Adipocyte (in vitro differentiated cells): ENCODE measurements around the gene ZFYVE28.

Experiments used
- DNase-seq: peaks from one replicate; pipeline ENCODE4 v3.0.0-alpha.2; 2015; ENCODE audit warnings: low read depth
- H3K27me3 ChIP-seq: replicated peaks from 2 replicates; pipeline ENCODE4 v1.7.0; 2013; ENCODE audit warnings: mild to moderate bottlenecking, low read length, moderate library complexity; ENCODE audit not compliant: control insufficient read depth, insufficient read depth
- H3K36me3 ChIP-seq: 2 replicates; pipeline ENCODE4 v1.7.0; 2013; ENCODE audit warnings: low read length, mild to moderate bottlenecking, moderate library complexity; ENCODE audit not compliant: control insufficient read depth, insufficient read depth, severe bottlenecking
- H3K4me1 ChIP-seq: 2 replicates; pipeline ENCODE4 v1.7.0; 2013; ENCODE audit warnings: mild to moderate bottlenecking, low read length, moderate library complexity; ENCODE audit not compliant: control insufficient read depth, insufficient read depth
- H3K4me3 ChIP-seq: 2 replicates; pipeline ENCODE4 v1.7.0; 2013; ENCODE audit warnings: mild to moderate bottlenecking, low read length, moderate library complexity
- H3K9ac ChIP-seq: 2 replicates; pipeline ENCODE4 v1.7.0; 2013; ENCODE audit warnings: mild to moderate bottlenecking, low read length, moderate library complexity
- H3K9me3 ChIP-seq: 2 replicates; pipeline ENCODE4 v1.7.0; 2013; ENCODE audit warnings: mild to moderate bottlenecking, low read length, moderate library complexity; ENCODE audit not compliant: control insufficient read depth

The ZFYVE28 gene

DNA sequence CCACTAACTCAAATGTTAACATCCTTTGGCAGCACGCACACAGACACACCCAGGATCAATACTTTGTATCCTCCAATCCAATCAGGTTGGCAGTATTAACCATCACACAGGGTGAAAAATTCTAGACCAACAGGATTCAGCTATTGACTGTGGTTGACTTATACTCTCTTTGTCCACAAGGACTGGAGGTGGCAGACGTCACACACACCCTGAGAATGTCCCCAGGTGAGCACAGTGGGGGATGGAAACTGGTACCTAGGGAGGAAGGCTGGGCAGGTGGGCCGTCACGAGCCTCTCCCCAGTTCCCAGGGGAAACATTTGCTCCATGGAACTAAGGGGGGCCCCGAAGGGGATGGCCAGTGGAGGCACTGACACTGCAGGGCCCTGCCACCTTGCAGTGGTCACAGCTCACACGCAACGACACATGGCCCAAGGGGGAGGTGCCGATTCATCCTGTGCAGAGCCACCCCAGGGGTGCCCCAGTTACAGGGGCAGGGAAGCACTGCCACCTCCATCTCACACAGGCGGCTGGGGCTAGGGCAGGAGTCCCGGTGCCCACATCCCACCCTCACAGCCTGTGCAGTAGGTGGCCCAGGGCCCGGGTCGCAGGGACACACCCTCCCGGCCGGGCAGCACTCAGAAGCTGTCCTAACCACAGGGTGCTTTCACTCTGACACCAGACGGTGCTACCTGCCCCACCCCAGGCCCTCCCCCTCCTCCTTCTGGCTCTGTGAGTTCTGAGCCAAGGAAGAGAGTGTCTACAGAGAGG, 17.4 kb downstream of the ZFYVE28 start:
- peaks cover 9% of the 10 kb centered on the region for H3K27me3 ChIP-seq
- no peak overlapping the region for H3K4me3 ChIP-seq
- no peak overlapping the region for H3K9ac ChIP-seq
- no peaks in the 10 kb centered on the region for H3K36me3 ChIP-seq
- DNase-seq, result no peak
- H3K9me3 ChIP-seq, result no peaks in the 10 kb centered on the region
- H3K4me1 ChIP-seq, result peaks cover 9% of the 10 kb centered on the region

DNA sequence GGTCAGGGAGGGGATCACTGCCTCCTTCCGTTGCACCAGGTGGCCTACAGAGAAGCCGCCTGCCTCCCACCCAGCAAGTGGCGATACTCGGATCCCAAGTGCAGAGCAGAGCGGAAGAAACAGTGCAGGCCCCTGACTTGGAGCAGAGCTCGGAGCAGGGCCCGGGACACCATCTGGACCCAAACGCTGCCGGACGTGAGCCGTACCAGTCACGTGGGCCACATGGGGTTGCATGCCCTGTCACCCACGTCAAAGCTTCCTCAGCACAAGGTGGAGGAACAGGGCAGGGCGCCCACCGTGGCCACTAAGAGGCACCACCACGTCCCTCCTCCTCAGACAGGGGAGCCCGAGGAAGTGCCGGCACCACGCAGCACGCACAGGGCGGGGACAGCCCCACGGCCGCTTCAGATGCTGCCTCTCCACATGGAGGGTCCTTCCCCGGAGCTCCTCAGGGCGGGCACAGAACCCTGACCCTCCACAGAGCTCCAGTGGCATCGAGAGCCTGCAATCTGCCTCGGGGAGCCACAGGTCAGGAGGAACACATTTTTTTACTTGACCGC, 18.7 kb downstream of the ZFYVE28 start:
- DNase-seq, result no peak
- Histone ChIP-seq H3K4me1 (peaks cover 9% of the 10 kb centered on the region), H3K36me3 (no peaks in the 10 kb centered on the region), H3K27me3 (peaks cover 6% of the 10 kb centered on the region), H3K9ac (no peak overlapping the region), H3K4me3 (no peak overlapping the region), H3K9me3 (no peaks in the 10 kb centered on the region)

DNA sequence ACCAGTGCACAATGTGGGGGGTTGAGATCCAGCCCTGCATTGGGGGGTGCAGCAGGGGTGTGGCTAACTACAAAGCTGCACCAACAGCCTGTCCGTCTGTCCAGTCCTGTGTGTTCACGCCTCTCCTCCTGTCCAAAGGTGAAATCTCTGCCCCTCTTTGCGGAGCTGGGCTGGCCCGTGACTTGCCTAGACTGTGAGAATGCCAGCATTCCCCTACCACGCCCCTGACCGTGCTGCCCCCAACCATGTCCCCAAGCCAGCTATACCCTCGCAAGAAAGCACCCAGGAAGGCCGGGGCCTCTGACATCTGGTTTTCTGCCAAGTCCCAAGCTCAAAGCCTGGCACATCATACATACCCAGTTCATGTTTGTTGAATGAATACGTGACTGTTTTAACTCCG, 19.2 kb downstream of the ZFYVE28 start:
- DNase-seq, result no peak
- no peak overlapping the region for H3K4me3 ChIP-seq
- H3K36me3 ChIP-seq, result no peaks in the 10 kb centered on the region

DNA sequence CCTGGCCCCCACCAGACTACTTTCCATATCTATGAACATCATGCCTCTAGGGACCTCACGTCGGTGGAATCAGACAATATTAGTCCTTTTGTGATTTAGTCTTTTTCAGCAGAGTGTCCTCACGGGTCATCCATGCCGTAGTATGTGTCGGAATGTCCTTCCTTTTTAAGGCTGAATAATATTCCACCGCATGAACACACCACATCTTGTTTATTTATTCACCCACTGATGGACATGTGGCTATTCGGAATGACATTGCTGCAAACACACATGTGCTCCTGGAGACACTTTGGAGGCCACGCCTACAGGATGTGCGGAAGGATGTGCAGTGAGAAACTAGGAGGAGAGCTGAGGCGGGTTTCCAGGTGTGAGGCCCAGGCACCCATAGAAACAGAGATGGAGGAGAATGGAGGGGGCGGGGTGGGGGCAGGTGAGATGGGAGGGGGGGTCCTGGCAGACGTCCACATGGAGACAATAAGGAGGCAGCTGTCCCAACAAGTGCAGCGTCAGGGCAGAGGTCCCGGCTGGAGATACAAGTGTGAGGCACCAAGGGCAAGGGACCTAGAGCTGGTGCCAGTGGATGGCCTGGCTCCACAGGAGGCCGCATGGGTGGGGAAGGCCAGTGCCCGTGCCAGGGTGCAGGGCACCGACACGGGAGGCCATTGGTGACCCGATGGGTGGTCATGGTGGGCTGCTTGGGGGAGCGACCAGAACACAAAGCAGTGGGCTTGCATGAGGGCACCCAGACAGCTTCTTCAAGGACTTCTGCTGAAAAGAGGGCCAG, 20.7 kb downstream of the ZFYVE28 start:
- Histone ChIP-seq H3K9me3 (no peaks in the 10 kb centered on the region), H3K27me3 (peaks cover 10% of the 10 kb centered on the region)

More for the DNA sequence above, 19.2 kb downstream of the ZFYVE28 start:
- Histone ChIP-seq H3K27me3 (peaks cover 8% of the 10 kb centered on the region), H3K4me1 (peaks cover 9% of the 10 kb centered on the region), H3K9me3 (no peaks in the 10 kb centered on the region), H3K9ac (no peak overlapping the region)

DNA sequence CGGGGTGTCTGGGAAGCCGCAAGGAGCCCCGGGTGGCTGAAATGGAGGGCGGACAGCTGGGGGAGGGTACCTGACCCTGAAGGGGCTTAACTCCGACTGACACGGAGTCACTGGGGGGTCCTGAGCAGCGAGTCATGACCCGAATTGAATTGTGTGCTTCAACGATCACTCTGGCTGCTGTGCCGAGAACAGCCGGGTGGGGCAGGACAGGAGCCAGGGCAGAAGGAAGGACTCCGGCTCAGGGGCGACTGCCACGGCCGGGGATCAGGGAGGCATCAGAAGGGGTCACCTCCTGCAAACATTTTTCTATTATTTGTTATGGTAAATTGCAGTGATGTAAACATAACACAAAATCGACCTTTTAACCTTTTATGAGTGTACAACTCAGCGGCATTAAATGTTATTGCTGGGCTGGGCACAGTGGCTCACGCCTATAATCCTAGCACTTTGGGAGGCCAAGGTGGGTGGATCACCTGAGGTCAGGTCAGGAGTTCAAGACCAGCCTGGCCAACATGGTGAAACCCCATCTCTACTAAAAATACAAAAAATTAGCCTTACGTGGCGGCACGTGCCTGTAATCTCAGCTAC, 21.6 kb downstream of the ZFYVE28 start:
- H3K9ac ChIP-seq, result no peak overlapping the region

More for the DNA sequence above, 20.7 kb downstream of the ZFYVE28 start:
- Histone ChIP-seq H3K4me3 (no peak overlapping the region), H3K9ac (no peak overlapping the region), H3K4me1 (peaks cover 9% of the 10 kb centered on the region), H3K36me3 (no peaks in the 10 kb centered on the region)
- no peak for DNase-seq

DNA sequence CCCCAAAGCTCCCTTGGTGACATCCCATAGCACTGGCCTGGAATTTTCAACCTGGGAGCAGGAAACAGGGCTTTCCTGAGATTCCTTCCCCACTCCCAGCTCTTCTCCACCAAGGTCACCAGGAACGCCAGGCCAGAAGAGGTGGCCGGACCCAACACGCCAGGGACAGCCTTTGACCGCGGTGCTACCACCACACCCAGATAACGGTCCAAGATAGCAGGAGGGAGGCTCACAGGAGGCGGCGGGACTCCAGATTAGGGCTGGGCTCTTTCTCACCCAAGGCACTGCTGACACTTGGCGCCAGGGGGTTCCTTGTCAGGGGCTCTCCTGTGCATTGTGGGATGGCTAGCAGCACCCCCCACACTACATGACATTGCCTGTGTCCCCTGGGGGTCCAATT, 22.9 kb downstream of the ZFYVE28 start:
- Histone ChIP-seq H3K9me3 (no peaks in the 10 kb centered on the region), H3K4me3 (no peak overlapping the region), H3K9ac (no peak overlapping the region), H3K27me3 (peaks cover 10% of the 10 kb centered on the region), H3K36me3 (no peaks in the 10 kb centered on the region), H3K4me1 (no peaks in the 10 kb centered on the region)
- DNase-seq, result no peak

More for the DNA sequence above, 21.6 kb downstream of the ZFYVE28 start:
- Histone ChIP-seq H3K27me3 (peaks cover 9% of the 10 kb centered on the region), H3K4me1 (peaks cover 4% of the 10 kb centered on the region), H3K36me3 (no peaks in the 10 kb centered on the region), H3K9me3 (no peaks in the 10 kb centered on the region), H3K4me3 (no peak overlapping the region)
- DNase-seq, result no peak

DNA sequence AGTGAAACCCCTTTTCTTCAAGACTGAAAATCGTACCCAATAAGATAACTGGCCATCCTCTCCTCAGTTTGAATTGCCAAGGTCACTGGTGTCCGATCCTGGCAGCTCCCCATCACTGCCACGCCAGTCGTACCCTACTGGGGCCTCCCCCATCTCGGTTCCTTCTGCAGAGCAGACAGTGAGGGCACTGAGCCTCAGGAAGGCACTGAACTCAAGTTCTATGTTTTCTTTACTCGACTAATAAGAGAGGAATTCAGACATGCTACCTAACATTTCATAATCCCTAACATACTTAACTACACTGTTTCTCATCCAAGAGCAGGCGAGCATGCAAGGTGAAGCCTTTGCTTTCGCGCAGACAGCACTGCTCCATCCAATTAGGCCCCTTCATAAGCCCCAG, 23.4 kb downstream of the ZFYVE28 start:
- no peaks in the 10 kb centered on the region for H3K9me3 ChIP-seq
- H3K4me1 ChIP-seq, result no peaks in the 10 kb centered on the region
- DNase-seq, result peak; percentile 69
- no peaks in the 10 kb centered on the region for H3K36me3 ChIP-seq
- no peak overlapping the region for H3K9ac ChIP-seq
- peaks cover 10% of the 10 kb centered on the region for H3K27me3 ChIP-seq
- H3K4me3 ChIP-seq, result no peak overlapping the region

DNA sequence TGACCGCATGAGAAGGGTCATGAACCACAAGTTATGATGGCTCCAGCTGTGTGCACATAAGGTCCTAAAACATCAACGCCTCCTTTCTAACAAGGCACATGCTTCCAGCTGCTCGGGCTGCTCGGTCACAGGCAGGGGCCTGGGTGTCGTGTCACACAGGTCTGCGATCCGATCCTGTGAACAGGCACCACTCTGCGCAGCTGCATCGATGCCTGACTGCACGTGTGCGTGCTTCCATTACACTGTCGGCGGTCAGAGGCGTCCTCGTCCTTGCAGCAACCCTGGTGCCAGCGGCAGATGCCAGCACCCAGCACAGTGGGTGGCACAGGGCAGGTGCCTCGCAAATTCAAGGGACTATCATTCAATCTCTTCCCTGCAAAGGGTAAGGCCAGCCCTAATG, 23.9 kb downstream of the ZFYVE28 start:
- H3K4me3 ChIP-seq, result no peak overlapping the region
- no peak overlapping the region for H3K9ac ChIP-seq
- peaks cover 10% of the 10 kb centered on the region for H3K27me3 ChIP-seq
- DNase-seq, result no peak
- H3K36me3 ChIP-seq, result no peaks in the 10 kb centered on the region
- no peaks in the 10 kb centered on the region for H3K4me1 ChIP-seq
- H3K9me3 ChIP-seq, result no peaks in the 10 kb centered on the region

DNA sequence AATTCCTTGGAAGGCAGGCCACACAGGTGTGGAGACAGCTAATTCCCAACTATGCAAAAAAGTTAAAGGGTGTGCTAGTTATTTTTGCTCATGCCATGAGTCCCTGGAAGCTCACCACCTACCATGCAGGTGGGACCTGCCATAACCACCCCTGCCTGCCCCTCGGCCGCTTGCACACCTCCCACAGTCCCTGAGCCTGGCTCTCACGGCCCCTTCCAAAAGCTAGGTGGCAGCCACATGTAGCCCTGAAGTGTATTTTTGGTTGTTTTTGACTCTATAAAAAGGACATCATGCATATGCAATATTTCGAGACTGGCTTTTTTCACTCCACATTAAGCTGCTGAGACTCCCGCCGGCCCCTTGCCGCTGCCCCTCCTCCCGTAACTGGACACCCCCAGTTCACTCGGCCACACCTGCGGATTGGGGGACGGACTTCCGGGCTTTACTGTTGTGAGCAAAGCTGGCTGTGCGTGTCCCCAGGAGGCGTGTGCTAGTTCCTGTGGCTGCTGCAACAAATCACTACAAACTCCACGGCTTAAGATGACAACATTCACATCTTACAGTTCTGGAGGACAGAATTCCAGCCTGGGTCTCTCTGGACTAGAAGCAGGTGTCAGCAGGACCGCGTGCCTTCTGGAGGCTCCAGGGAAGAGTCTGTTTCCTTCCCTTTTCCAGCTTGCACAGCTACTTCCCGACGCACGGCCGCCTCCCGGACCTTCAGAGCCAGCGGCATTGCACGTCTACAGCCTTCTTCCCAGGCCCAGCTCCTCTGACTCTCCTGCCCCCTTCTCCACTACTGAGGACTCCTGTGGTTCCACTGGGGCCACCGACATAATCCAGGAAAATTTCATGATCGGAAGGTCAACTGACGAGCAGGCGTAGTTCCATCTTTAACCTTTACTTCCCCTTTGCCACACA, 24.8 kb downstream of the ZFYVE28 start:
- no peaks in the 10 kb centered on the region for H3K4me1 ChIP-seq
- H3K36me3 ChIP-seq, result no peaks in the 10 kb centered on the region
- H3K9ac ChIP-seq, result no peak overlapping the region
- H3K4me3 ChIP-seq, result peak overlapping the region; percentile 54
- peaks cover 14% of the 10 kb centered on the region for H3K27me3 ChIP-seq
- H3K9me3 ChIP-seq, result no peaks in the 10 kb centered on the region
- DNase-seq, result no peak

DNA sequence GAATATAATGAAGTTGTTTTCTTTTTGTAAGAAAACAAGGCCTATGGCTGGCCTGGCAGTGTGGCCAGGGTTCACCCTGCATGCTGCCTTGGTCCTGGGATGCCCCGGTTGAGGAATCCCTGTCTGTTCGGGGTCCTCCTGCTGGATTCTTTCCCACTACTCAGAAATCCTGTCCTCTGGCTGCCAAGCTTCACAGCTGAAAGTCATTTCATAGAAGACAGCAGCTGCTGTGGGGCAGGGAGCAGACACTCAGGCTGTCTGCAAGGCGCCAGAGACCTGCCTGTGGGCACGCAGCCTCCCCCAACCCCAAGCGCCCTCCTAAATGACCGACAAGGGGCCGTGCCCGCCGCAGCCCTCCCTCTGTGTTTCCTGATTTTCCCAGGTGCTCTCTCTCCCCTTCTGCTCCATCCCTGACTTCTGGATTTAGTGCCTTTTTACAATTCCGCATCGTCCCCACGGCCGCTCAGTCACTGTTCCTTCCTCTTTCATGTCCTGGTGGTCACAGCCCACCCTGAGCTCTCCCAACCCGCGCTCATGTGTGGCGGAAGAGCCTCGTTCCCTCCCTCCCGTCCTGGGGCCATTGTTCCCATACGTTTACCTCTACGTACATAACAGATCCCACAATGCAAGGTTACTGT, 27.5 kb downstream of the ZFYVE28 start:
- no peak overlapping the region for H3K9ac ChIP-seq
- no peaks in the 10 kb centered on the region for H3K9me3 ChIP-seq
- no peaks in the 10 kb centered on the region for H3K4me1 ChIP-seq
- peaks cover 30% of the 10 kb centered on the region for H3K27me3 ChIP-seq
- no peaks in the 10 kb centered on the region for H3K36me3 ChIP-seq
- H3K4me3 ChIP-seq, result no peak overlapping the region
- DNase-seq, result no peak
